T-helper 22 cell (primary cell): ENCODE measurements around the gene SIGLEC9.

ENCODE experiments used
- DNase-seq: peaks from one replicate; pipeline ENCODE4 v3.0.0-alpha.2; 2020; ENCODE audit warnings: low read depth

SIGLEC9 gene

GRCh38 chr19:51145916-51146493, 21.3 kb downstream of the SIGLEC9 start:
- no peak for DNase-seq

GRCh38 chr19:51146751-51147150, 22.0 kb downstream of the SIGLEC9 start:
- DNase-seq = no peak

GRCh38 chr19:51147663-51148062, 23.0 kb downstream of the SIGLEC9 start:
- DNase-seq = no peak

GRCh38 chr19:51148580-51148979, 23.9 kb downstream of the SIGLEC9 start:
- DNase-seq = no peak

DNA sequence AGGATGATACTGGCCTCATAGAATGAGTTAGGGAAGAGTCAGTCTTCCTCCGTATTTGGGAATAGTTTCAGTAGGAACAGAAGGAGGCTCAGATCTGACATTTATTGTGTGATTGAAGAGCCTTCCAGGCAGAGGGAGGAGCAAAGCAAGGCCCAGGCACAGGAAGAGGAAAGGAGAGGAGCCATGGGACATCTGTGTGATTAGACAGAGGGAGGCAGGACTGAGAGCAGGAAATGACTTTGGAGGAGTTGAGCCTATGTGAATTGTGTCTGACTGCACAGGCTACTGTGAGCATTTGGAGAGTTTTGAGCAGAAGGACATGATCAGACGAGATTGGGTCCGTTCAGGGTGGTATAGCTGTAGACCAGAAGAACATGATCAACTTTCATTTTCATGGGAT, 25.9 kb downstream of the SIGLEC9 start:
- DNase-seq = no peak

DNA sequence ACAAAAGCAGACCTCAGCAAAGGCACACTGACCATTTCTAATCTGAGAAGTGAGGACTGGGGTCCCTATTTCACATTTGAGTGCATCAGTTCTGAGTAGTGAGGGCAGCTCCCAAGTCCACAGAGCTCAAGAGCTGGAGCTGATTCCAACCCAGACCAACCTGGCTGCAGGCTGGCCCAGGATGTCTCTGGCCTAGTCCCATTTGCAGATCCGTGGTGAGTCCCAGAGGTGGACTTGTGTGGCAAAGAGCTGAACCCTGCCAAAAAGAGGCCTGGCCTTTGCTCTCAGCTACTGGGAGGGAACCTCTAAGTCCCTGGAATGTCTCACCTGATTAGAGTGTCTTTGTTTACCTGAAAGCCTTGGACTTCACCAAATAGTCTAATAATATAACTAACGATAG, 32.0 kb downstream of the SIGLEC9 start:
- DNase-seq = no peak

DNA sequence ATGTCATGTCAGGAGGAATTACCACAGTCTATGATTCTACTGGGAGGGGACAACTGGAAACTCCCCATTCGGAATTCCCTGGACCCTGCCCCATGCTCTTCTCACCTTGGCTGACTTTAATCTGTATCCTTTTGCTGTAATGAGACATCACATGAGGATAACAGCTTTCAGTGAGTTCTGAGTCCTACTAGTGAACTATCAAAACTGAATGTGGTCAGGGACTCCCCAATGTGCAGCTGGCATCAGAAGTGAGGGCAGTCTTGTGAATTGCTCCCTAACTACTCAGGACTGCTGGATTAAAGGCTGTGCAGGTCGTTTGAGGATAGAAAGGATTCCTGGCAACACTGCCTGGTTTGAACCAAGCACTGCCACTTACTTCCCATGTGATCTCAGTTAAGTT, 32.6 kb downstream of the SIGLEC9 start:
- DNase-seq = no peak

GRCh38 chr19:51158474-51159129, 33.9 kb downstream of the SIGLEC9 start:
- DNase-seq = peak; percentile 21

GRCh38 chr19:51159656-51160055, 35.0 kb downstream of the SIGLEC9 start:
- DNase-seq = no peak

- DNase-seq = no peak
Observed at GRCh38 chr19:51161266-51161665, 36.6 kb downstream of the SIGLEC9 start.

- no peak for DNase-seq
Observed at GRCh38 chr19:51161867-51162496, 37.3 kb downstream of the SIGLEC9 start.

DNA sequence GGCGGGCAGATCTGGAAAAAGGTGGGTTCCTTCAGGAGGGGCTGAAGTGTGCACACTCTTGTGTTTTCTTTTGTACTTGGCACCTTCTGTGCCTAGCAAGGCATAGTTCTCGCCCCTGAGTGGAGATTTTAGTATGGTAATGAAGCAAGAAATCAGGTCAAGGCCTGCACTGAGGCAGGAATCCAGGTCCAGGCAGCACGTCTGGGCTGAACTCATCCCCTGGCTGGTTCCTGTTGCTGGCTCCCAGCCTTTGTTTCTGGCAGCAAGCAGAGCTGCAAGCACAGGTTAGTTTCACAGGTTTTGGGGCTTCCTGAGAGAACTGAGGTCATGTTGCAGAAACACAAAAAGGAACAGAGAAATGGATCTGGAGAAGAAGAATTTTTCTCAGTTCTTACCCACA, 38.6 kb downstream of the SIGLEC9 start:
- DNase-seq = no peak

DNA sequence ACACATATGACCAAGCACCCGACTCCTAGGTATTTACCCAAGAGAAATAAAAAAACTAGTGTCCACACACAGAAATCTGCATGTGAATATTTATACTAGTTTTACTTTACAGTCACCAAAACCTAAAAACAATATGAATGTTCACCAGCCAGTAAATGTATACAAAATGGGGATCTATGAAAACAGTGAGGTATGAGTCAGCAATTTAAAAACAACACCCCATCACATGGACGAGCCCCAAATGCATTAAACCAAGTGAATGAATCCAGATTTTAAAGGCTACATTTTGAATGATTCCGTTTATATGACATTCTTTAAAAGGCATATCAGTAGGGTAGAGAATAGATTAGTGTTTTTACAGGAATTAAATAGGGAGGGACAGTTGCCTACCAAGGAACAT, 39.5 kb downstream of the SIGLEC9 start:
- no peak for DNase-seq

DNA sequence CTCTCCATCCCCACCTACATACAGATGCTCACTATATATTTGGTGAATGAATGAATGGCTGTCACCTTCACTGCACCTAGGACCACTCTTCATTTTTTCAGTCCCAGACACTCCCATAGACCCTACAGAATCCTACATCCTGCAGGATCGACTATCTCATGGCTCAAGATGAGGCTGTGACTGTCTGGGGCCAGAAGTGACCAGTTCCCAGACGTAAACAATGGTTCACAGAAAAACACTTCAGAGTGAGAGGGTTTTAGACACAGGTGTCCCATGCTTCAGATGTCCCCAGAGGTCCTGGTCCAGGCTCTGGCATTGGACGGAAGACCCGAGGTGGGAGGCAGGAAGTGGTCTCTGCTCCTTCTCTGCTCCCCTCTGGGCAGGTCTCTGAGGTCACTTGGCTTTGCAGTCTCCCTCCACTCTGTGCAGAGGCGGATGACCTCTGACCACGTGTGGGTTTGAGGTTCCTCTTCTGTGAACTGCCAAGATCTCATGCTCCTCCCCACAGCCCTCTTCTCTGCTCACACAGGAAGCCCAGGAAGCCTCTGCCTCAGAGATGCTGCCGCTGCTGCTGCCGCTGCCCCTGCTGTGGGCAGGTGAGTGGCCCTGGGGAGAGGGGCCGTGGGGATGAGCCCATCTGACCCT, 42.3 kb downstream of the SIGLEC9 start:
- no peak for DNase-seq

DNA sequence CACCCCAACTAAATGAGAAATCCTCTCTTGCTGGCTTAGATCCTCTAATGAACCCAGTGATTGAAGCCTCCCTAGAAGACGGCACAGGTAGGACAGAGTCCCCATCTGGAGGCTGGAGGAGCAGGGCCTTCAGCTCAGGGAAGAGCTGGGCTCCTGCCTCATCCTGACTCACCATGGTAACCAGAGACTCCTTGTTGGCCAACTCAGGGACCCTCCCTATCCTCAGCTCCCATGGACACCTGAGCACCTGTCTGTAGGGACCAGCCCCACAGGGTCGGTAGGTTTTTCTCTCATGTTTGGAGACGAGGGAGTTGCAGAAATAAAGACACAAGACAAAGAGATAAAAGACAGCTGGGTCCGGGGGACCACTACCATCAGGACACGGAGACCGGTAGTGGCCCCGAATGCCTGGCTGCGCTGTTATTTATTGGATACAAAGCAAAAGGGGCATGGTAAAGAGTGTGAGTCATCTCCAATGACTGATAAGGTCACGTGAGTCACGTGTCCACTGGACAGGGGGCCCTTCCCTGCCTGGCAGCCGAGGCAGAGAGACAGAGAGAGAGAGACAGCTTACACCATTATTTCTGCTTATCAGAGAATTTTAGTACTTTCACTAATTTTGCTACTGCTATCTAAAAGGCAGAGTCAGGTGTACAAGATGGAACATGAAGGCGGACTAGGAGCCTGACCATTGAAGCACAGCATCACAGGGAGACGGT, 44.0 kb downstream of the SIGLEC9 start:
- DNase-seq = no peak

DNA sequence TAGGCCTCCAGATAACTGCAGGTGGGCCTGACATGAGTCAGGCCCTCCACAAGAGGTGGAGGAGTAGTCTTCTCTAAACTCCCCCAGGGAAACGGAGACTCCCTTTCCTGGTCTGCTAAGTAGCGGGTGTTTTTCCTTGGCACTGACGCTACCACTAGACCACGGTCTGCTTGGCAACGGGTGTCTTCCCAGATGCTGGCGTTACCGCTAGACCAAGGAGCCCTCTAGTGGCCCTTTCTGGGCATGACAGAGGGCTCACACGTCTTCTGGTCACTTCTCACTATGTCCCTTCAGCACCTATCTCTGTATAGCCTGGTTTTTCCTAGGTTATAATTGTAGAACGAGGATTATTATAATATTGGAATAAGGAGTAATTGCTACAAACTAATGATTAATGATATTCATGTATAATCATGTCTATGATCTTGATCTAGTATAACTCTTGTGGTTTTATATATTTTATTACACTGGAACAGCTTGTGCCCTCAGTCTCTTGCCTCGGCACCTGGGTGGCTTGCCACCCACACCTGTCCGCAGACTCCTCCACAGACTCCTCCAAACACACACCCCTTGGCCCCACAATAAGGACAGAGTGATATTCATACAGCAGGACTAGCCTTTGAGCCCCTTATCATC, 44.7 kb downstream of the SIGLEC9 start:
- DNase-seq = peak; percentile 13

DNA sequence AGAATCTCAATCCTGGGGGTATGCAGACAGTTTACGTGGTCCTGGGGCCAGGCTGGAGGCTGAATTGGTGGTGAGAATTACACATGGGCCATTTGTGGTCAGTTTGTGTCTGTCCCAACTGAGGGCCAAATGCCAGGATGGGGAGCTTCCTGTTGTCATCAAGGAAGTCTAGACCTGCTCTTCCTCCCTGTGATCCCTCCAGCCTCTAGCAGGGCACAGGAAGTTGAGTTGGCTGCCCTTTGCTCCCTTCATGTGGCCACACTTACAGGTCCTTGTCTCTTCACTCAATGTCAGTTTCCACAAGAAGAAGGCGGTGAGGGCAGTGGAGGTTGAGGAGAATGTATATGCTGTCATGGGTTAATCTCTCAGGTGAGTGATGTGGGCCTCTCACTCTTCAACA, 47.5 kb downstream of the SIGLEC9 start:
- DNase-seq = no peak

DNA sequence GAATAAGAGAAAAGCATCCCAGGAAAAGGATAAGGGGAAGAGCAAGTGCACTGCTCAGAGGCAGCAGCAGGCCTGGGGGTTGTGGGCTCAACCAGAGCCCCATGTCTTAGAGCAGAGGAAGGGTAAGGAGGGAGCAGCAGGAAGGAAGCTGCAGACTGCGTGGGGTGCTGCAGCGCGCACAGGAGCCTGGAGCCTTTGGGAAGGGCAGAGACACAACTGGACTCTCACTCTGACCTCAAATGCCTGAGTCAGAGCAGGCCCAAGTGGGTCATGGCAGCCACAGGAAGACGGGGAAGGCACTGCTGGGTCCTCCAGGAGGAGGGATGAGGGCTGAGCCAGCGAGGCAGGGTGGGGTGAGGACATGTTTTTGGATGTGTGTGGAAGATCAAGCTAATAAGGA, 49.0 kb downstream of the SIGLEC9 start:
- no peak for DNase-seq

- no peak for DNase-seq
Observed at GRCh38 chr19:51179256-51179655, 54.5 kb downstream of the SIGLEC9 start.
